COLO668 (cell line): Measurements from ENCODE around the gene STAC3.

Source experiments
- DNase-seq: peaks from one replicate; lab custom pipeline; 2025; ENCODE audit not compliant: unreplicated experiment; lab: John Stamatoyannopoulos, UW

The STAC3 gene

GRCh38 chr12:57223191-57224165 is 27.5 kb downstream of the STAC3 start:
- no peak for DNase-seq

- DNase-seq, result no peak
Measured at GRCh38 chr12:57222286-57223190, 28.4 kb downstream of the STAC3 start.

GRCh38 chr12:57221169-57221917 is 29.6 kb downstream of the STAC3 start:
- DNase-seq, result no peak

- DNase-seq, result no peak
Measured at GRCh38 chr12:57220770-57221168, 30.2 kb downstream of the STAC3 start.

GRCh38 chr12:57219993-57220754 is 30.8 kb downstream of the STAC3 start:
- no peak for DNase-seq

GRCh38 chr12:57219205-57219992 is 31.6 kb downstream of the STAC3 start:
- no peak for DNase-seq

- DNase-seq, result no peak
Measured at GRCh38 chr12:57218030-57218853, 32.7 kb downstream of the STAC3 start.

GRCh38 chr12:57216921-57217879 is 33.8 kb downstream of the STAC3 start:
- no peak for DNase-seq

- DNase-seq, result peak; percentile 39
Measured at GRCh38 chr12:57216014-57216911, 34.7 kb downstream of the STAC3 start, which contains the start of gene NXPH4. TSS of gene NXPH4 (plus strand) at chr12:57216794. CDS start at chr12:57216970, 176 bp downstream.

- DNase-seq, result peak; percentile 44
Measured at GRCh38 chr12:57215668-57216013, 35.3 kb downstream of the STAC3 start.

- no peak for DNase-seq
Measured at GRCh38 chr12:57215065-57215464, 35.9 kb downstream of the STAC3 start.

GRCh38 chr12:57214398-57214781 is 36.6 kb downstream of the STAC3 start:
- DNase-seq, result peak; percentile 59

GRCh38 chr12:57213763-57214397 is 37.1 kb downstream of the STAC3 start:
- no peak for DNase-seq

- peak; percentile 74 for DNase-seq
Measured at GRCh38 chr12:57213058-57213715, 37.8 kb downstream of the STAC3 start.

- no peak for DNase-seq
Measured at GRCh38 chr12:57212701-57213057, 38.3 kb downstream of the STAC3 start.
